ENCODE results near the gene IQGAP3. TPM values are rescaled to one million over a fixed set of nuclear protein-coding genes. Genes with fewer than 3 reads are reported as not detected.

IQGAP3 gene
- total RNA-seq, 1 donor from 2014 or later = 43.1 TPM

DNA sequence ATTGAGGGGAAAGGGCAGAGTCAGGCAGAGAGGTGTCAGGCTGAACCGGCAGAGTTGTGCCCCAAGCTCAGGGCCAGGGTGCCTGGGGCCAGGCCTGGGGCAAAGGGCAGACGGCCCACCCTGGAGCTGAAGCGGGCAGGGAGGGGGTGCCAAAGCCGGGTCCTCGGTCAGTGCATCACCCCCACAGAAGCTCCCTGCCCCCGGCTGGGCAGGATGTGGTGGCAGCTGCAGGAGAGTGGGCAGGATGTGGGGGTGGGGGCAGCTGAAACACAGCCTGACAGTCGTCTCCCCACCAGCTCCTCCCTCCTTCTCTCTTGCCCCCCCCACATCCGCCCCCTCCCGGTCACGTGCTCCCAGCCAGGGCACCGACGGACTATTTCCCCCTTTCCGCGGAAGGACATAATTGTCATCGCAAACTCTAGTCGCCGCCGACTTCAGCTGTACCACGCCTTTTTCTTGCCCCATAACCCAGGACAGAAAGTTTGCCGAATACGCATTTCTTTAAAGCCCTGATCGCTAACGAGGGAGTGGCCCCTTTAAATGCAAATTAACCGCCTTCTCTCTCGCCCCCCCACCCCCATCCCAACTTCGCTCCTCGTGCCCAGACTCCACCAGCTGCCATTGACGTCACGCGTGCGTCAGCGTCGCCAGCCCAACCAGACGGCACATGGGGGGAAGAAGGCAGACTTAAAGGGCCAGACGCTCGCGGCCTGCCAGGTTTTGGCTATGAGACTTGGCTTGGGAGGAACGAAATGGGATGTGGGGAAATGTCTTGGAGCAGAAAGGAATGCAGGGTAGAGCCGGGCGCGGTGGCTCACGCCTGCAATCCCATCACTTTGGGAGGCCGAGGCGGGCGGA lies 67.3 kb downstream of the IQGAP3 start:
- H3K4me1 Mint-ChIP-seq = peaks cover 36% of the 10 kb centered on the region
- no peaks in the 10 kb centered on the region for H3K36me3 Mint-ChIP-seq (ENCODE audit: low read depth)
- DNase-seq (ENCODE audit: low read depth, low spot score) = peak; percentile 83
- H3K27ac Mint-ChIP-seq (ENCODE audit: unreplicated experiment) = peak overlapping the region; percentile 81
- no peaks in the 10 kb centered on the region for H3K9me3 Mint-ChIP-seq
- H3K4me3 Mint-ChIP-seq = peak overlapping the region; percentile 86
- H3K27me3 Mint-ChIP-seq (ENCODE audit: low read depth) = no peaks in the 10 kb centered on the region
- TF ChIP-seq, protein P1, sequence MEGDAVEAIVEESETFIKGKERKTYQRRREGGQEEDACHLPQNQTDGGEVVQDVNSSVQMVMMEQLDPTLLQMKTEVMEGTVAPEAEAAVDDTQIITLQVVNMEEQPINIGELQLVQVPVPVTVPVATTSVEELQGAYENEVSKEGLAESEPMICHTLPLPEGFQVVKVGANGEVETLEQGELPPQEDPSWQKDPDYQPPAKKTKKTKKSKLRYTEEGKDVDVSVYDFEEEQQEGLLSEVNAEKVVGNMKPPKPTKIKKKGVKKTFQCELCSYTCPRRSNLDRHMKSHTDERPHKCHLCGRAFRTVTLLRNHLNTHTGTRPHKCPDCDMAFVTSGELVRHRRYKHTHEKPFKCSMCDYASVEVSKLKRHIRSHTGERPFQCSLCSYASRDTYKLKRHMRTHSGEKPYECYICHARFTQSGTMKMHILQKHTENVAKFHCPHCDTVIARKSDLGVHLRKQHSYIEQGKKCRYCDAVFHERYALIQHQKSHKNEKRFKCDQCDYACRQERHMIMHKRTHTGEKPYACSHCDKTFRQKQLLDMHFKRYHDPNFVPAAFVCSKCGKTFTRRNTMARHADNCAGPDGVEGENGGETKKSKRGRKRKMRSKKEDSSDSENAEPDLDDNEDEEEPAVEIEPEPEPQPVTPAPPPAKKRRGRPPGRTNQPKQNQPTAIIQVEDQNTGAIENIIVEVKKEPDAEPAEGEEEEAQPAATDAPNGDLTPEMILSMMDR (conservative IDR thresholded peaks at IDR 0.05) = no peak

DNA sequence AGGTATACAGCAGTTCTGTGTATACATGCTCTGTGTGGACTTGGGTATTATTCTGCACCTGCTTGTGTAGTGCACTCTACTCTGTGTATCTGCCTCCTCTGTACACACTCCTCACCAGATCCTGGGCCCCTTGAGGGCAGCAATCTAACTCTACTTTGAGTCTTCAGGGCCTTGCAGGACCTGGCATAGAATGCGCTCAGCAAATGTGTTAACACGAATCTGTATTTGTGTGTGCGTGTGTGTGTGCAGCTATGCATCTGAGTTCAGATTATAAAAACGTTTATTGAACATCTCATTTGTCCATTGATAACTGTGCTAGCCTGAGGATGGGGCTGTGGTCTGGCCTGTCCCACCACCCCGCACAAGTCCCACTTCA lies 67.9 kb downstream of the IQGAP3 start:
- Mint-ChIP-seq H3K4me1 (peaks cover 36% of the 10 kb centered on the region), H3K27me3 (ENCODE audit: low read depth) (no peaks in the 10 kb centered on the region), H3K36me3 (ENCODE audit: low read depth) (no peaks in the 10 kb centered on the region), H3K4me3 (peak overlapping the region; percentile 52), H3K9me3 (no peaks in the 10 kb centered on the region), H3K27ac (ENCODE audit: unreplicated experiment) (no peak overlapping the region)
- DNase-seq (ENCODE audit: low read depth, low spot score) = no peak
- TF ChIP-seq, protein P1 (conservative IDR thresholded peaks at IDR 0.05) = no peak

DNA sequence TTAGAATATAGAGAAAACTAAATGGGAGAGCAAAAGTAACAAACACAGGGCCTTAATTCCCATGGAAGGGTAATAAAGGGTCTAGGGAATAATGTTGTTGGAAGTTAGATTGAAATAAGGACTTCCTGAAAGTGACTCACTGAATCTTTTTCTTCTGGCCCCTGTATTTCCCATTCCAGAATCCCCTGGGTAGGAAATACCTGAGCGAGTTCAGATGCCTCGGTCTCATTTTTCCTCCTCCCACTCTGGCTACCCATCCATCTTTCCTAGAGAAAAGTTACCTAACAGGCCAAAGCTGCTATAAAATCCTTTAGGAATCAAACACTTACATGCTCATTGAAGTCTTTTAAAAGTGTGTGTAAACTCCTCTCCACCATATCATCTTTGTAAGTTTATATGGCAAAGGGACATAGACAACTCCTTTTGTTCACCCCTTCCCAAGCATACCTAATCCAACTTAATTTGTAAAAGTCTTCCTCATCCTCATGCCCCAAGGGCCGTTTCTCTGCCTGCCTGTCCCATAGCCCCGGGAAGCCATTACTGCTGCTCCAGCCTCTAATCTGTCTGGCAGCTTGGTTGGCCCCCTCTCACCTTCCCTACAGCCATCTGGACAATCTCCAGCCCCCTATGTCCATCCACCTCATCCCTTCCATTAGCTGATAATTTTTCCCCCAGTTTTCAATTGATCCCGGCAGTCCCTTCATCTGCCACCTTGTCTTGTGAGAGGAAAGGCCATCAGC lies 68.5 kb downstream of the IQGAP3 start:
- peak overlapping the region; percentile 21 for H3K27ac Mint-ChIP-seq (ENCODE audit: unreplicated experiment)
- no peaks in the 10 kb centered on the region for H3K27me3 Mint-ChIP-seq (ENCODE audit: low read depth)
- TF ChIP-seq, protein P1 (conservative IDR thresholded peaks at IDR 0.05) = no peak
- no peak for DNase-seq (ENCODE audit: low read depth, low spot score)
- H3K4me1 Mint-ChIP-seq = peaks cover 40% of the 10 kb centered on the region
- H3K4me3 Mint-ChIP-seq = peak overlapping the region; percentile 52
- no peaks in the 10 kb centered on the region for H3K36me3 Mint-ChIP-seq (ENCODE audit: low read depth)
- H3K9me3 Mint-ChIP-seq = no peaks in the 10 kb centered on the region

DNA sequence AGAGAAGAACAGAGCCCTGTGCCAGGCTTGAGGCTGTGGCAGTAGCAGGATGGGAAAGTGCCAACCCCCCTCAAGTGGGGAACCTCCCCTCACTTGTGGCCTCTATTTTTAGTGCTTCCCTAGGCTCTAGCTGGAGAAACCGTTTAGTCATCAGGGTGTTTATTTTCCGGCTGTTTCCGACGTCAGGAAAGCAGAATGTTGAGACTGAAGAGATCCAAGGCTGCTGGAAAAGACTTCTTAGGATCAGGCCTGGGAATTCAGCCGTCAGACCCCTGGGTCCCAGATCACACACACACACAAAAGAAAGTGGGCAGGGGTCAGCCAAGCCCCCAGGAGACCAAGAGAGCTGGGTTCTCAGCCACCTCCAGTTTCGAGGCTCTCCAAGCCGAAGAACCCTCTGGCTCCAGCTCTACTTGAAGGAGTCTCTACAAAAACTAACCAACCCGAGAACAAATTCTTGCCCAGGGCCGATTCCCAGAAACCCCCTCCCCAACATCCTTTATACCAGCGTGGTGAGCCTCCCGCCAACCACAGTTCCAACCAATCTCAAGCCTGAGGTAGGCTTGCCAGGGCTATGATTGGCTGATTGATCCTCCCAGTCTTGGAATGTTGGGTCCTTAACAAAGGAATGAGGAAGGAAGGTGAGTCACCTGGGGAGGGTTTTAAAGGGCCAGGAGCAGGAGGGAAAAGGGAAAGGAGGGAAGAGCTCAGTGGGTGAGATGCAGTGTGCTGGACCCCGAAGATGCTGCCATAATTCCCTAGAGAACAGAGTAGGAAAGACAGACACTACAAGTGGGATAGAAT lies 69.3 kb downstream of the IQGAP3 start:
- no peak for DNase-seq (ENCODE audit: low read depth, low spot score)
- Mint-ChIP-seq H3K4me1 (peaks cover 48% of the 10 kb centered on the region), H3K36me3 (ENCODE audit: low read depth) (no peaks in the 10 kb centered on the region), H3K27ac (ENCODE audit: unreplicated experiment) (no peak overlapping the region), H3K27me3 (ENCODE audit: low read depth) (no peaks in the 10 kb centered on the region), H3K4me3 (peak overlapping the region; percentile 94), H3K9me3 (no peaks in the 10 kb centered on the region)
- TF ChIP-seq, protein P1 (conservative IDR thresholded peaks at IDR 0.05) = no peak

DNA sequence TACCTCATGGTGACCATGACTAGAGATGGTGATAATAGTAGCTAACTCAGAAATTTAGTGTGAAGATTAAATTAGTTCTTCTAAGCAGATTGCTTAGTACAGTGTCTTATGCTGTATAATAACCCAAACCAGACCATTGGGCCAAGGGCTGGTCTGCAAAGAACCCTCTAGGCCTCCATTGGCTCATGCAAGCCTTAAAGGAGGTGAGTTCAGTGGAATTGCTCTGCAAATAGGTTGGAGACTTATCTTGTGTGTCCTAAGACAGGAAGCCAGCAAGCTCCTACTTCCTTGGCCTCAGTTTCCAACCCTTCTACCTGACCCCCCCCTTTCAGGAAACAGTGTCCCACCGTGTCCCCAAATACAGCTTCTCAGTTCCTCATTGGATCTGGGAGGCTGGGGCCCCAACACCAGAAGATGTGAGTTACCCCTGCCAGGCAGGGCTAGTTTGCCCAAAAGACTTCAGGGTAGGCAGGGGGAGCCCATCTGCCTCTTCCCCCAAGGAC lies 69.9 kb downstream of the IQGAP3 start:
- Mint-ChIP-seq H3K27me3 (ENCODE audit: low read depth) (no peaks in the 10 kb centered on the region), H3K4me1 (peaks cover 55% of the 10 kb centered on the region)

More for the DNA sequence above, 69.9 kb downstream of the IQGAP3 start:
- no peaks in the 10 kb centered on the region for H3K36me3 Mint-ChIP-seq (ENCODE audit: low read depth)
- H3K27ac Mint-ChIP-seq (ENCODE audit: unreplicated experiment) = no peak overlapping the region
- no peaks in the 10 kb centered on the region for H3K9me3 Mint-ChIP-seq
- no peak for DNase-seq (ENCODE audit: low read depth, low spot score)
- H3K4me3 Mint-ChIP-seq = peak overlapping the region; percentile 94
- TF ChIP-seq, protein P1 (conservative IDR thresholded peaks at IDR 0.05) = no peak

All from neural crest cell (in vitro differentiated cells).